GM12801 (cell line): ENCODE data around the gene GNPTAB.

Experiments used
- TF ChIP-seq, protein P1 (sequence below): IDR thresholded peaks from one replicate; pipeline ENCODE4 v1.5.1; 2011; ENCODE audit warnings: control low read depth; ENCODE audit not compliant: insufficient read length; ENCODE audit errors: extremely low read depth

GNPTAB gene

DNA sequence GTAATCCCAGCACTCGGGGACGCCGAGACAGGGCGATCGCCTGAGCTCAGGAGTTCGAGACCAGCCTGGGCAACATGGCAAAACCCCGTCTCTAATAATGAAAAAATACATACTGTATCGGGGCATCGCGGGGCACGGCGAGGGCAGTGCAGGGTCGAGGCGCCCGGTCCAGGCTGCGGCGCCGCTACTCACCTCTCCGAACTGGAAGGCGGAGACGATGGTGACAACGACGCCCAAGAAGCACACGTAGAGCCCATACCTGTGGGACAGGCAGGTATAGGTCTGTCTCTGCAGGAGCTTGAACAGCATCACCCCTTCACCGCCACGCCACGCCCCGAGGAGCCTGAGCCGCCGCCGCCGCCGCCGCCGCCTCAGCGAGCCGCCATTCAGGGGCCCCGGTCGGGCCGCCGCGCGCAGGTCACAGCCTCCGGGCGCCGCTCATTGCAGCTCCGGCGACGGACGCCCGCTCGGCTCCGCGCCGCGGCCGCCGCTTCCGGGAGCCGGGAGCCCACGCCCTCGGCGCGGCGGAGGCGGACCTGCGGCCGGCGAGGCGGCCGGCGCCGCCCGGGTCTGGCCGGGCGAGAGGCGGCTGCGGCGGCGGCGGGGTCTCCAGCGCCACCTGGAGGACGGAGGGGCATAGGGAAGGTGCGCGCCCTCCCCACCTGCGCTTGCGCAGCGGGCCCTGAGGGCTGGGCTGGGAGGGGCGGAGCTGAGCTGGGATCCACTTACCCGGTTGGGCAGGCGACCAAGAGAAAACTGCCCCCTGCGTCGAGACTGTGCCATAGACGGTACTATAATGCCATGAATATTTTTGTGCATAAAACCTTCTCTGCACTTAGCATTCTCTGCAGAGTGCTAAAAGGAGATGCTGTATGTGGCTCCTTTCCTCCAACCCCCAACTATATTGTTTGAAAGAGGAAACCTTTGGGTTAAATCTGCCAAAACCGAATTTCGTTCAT is at the start of gene GNPTAB:
GNPTAB (minus strand) TSS at position 593 of the 959 bp plus-strand sequence; CDS start at position 309, 284 bp downstream.
- TF ChIP-seq, protein P1, sequence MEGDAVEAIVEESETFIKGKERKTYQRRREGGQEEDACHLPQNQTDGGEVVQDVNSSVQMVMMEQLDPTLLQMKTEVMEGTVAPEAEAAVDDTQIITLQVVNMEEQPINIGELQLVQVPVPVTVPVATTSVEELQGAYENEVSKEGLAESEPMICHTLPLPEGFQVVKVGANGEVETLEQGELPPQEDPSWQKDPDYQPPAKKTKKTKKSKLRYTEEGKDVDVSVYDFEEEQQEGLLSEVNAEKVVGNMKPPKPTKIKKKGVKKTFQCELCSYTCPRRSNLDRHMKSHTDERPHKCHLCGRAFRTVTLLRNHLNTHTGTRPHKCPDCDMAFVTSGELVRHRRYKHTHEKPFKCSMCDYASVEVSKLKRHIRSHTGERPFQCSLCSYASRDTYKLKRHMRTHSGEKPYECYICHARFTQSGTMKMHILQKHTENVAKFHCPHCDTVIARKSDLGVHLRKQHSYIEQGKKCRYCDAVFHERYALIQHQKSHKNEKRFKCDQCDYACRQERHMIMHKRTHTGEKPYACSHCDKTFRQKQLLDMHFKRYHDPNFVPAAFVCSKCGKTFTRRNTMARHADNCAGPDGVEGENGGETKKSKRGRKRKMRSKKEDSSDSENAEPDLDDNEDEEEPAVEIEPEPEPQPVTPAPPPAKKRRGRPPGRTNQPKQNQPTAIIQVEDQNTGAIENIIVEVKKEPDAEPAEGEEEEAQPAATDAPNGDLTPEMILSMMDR = no peak

GRCh38 chr12:101878243-101878821 is 47.6 kb upstream of the GNPTAB start:
- TF ChIP-seq, protein P1 = no peak

GRCh38 chr12:101877806-101878242 is 47.1 kb upstream of the GNPTAB start:
- TF ChIP-seq, protein P1 = no peak

DNA sequence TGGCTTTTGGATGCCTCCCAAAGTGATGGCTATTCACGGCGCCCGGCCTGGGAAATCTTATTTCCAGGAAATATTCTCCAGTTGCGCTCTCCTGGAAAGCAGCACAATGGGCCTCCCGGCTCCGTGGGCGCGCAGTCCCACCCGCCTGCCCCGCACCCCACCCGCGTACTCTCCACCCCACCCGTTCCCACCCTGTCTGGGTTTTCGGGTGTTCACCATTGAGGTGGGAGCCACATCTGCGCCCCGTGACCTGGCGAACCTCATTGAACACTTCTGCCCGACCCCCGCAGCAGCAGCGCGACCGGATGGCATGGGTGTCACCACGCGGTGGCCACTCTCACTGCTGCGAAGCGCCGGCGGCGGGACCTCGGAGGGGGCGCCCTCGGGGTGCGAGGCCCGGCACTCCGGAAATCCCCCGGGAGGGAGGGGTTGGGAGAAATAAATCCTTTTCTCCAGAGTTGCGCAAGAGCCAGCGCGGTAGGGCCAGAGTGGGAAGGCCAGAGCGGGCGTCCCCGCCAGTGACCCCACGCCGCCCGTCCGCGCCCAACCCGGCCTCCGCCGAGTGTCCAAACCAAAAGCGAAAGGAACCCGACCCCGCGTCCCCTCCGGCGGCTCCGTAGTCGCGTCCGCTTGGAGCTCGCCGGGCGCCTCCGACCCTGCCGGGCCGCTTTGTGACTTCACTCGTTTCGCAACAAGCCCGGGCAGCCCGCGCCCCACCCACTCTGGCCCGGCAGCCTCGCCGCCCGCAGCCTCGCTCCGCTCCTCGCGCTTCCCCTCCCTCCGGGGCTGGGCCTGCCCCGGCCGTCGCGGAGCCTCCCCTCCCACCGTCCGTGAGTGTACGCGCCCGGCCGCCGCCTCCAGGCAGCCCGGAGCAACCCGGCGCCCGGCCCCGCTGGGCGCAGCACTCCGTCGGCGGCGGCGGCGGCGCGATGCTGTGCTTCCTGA is 46.4 kb upstream of the GNPTAB start, which contains the start of gene DRAM1:
DRAM1 (plus strand) TSS at position 720 of the 945 bp plus-strand sequence; CDS start at position 930, 210 bp downstream.
- TF ChIP-seq, protein P1 = no peak

GRCh38 chr12:101876322-101876860 is 45.6 kb upstream of the GNPTAB start:
- TF ChIP-seq, protein P1 = no peak

GRCh38 chr12:101875162-101875561 is 44.4 kb upstream of the GNPTAB start:
- TF ChIP-seq, protein P1 = no peak
